Panc1 (cell line): ENCODE data around the gene ZNF627.

ENCODE experiments used
- CTCF ChIP-seq: fragments of 450-650 bp; IDR thresholded peaks from 2 replicates; pipeline ENCODE4 v1.5.1; 2017; ENCODE audit warnings: mild to moderate bottlenecking
- POLR2AphosphoS5 ChIP-seq: IDR thresholded peaks from 2 replicates; pipeline ENCODE4 v1.6.1; 2012; ENCODE audit warnings: mild to moderate bottlenecking, low read depth, low read length, moderate library complexity
- SIN3A ChIP-seq: IDR thresholded peaks from 2 replicates; pipeline ENCODE4 v1.6.1; 2012; ENCODE audit warnings: low read depth, mild to moderate bottlenecking, low read length, moderate library complexity, borderline replicate concordance; ENCODE audit not compliant: insufficient read depth
- TF ChIP-seq, protein P1 (sequence below), 2 experiments: IDR thresholded peaks; 2 replicates each; pipeline ENCODE4 v1.6.1; 2011 to 2012; ENCODE audit warnings: low read depth in 2 of 2, control low read depth in 1 of 2, low read length in 1 of 2, mild to moderate bottlenecking in 1 of 2, moderate library complexity in 1 of 2; ENCODE audit not compliant: insufficient read depth in 1 of 2

- no peak for TF ChIP-seq POLR2AphosphoS5
- TF ChIP-seq CTCF: no peak
- TF ChIP-seq, protein P1, sequence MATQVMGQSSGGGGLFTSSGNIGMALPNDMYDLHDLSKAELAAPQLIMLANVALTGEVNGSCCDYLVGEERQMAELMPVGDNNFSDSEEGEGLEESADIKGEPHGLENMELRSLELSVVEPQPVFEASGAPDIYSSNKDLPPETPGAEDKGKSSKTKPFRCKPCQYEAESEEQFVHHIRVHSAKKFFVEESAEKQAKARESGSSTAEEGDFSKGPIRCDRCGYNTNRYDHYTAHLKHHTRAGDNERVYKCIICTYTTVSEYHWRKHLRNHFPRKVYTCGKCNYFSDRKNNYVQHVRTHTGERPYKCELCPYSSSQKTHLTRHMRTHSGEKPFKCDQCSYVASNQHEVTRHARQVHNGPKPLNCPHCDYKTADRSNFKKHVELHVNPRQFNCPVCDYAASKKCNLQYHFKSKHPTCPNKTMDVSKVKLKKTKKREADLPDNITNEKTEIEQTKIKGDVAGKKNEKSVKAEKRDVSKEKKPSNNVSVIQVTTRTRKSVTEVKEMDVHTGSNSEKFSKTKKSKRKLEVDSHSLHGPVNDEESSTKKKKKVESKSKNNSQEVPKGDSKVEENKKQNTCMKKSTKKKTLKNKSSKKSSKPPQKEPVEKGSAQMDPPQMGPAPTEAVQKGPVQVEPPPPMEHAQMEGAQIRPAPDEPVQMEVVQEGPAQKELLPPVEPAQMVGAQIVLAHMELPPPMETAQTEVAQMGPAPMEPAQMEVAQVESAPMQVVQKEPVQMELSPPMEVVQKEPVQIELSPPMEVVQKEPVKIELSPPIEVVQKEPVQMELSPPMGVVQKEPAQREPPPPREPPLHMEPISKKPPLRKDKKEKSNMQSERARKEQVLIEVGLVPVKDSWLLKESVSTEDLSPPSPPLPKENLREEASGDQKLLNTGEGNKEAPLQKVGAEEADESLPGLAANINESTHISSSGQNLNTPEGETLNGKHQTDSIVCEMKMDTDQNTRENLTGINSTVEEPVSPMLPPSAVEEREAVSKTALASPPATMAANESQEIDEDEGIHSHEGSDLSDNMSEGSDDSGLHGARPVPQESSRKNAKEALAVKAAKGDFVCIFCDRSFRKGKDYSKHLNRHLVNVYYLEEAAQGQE (IDR thresholded peaks at IDR 0.05; ENCODE audit: insufficient read depth in 1 of 2, low read depth in 2 of 2, low read length in 1 of 2): no peak
- TF ChIP-seq SIN3A: no peak
These were observed 14.4 kb downstream of the ZNF627 start for GRCh38 chr19:11611730-11612129.
